Measurements from ENCODE around the gene SCFD2. TPM values are rescaled to one million over a fixed set of nuclear protein-coding genes. Genes with fewer than 3 reads are reported as not detected.

Gene SCFD2
- total and polyA plus RNA-seq, 7 donors: 5.8 to 13.3 (median 11.2) TPM

DNA sequence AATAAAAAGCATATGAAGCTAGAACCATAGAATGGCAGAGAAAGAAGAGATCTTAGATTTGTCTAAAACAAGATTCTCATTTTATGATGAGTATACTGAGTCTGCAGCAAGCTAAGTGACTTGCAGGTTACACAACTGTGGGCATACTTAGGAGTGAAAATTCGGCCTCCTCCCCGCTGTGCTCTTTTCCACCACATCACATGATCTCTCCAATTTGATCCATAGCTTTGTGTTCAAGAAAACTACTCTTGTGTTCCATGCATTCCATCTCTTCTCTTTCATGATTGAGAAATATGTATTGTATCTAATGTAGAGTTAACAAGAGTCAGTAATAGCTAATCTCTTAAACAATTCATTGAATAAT is 234.3 kb downstream of the SCFD2 start:
- ATAC-seq (no peak), DNase-seq (no peak)
- H3K4me1 ChIP-seq: peaks cover 21% of the 10 kb centered on the region
- H3K4me3 ChIP-seq: no peak overlapping the region
- intact Hi-C loops (cut with DNase I): no loop called here
- 82 to 100% (median 88%) methylated on average over 2 of the region's 2 CpGs for WGBS, 3 donors
- TF ChIP-seq, protein P1, sequence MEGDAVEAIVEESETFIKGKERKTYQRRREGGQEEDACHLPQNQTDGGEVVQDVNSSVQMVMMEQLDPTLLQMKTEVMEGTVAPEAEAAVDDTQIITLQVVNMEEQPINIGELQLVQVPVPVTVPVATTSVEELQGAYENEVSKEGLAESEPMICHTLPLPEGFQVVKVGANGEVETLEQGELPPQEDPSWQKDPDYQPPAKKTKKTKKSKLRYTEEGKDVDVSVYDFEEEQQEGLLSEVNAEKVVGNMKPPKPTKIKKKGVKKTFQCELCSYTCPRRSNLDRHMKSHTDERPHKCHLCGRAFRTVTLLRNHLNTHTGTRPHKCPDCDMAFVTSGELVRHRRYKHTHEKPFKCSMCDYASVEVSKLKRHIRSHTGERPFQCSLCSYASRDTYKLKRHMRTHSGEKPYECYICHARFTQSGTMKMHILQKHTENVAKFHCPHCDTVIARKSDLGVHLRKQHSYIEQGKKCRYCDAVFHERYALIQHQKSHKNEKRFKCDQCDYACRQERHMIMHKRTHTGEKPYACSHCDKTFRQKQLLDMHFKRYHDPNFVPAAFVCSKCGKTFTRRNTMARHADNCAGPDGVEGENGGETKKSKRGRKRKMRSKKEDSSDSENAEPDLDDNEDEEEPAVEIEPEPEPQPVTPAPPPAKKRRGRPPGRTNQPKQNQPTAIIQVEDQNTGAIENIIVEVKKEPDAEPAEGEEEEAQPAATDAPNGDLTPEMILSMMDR (IDR thresholded peaks at IDR 0.05): no peak
- no peak overlapping the region for H3K27ac ChIP-seq
- no peaks in the 10 kb centered on the region for H3K9me3 ChIP-seq
- no peaks in the 10 kb centered on the region for H3K36me3 ChIP-seq (ENCODE audit: insufficient read depth in 1 of 2, low read depth in 1 of 2)
- H3K27me3 ChIP-seq (ENCODE audit: insufficient read depth in 3 of 3, low read length in 2 of 3): no peaks in the 10 kb centered on the region

DNA sequence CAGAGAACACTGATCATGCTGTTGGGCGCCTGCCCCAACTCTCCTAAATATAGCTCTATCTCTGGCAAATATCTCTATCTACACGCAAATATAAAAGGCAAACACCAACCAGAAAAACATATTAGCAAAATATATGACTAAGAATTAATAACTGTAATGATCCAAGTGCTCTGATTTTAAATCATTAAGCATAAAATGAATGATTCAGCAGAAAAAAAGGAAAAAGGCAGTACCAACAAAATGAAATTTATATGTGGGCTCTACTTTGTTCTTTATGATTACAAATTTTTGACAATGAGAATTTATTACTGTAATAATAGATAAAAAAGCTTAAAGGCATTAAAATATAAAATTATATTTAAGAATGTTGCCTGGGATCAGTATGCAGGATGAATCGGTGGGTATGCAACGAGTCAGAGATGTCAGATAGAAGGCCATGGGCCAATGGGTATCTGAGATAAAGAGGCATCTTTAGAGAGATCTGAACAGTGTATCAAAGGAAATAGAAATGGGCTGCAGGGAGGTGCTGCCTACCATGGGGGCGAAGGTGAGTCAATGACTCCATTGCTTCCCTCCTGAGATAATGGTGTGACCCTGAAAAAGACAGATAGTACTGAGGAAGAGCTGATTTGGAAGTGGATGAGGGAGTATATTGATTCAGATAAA is 234.8 kb downstream of the SCFD2 start:
- Histone ChIP-seq H3K4me3 (no peak overlapping the region), H3K36me3 (ENCODE audit: insufficient read depth in 1 of 2, low read depth in 1 of 2) (no peaks in the 10 kb centered on the region), H3K9me3 (no peaks in the 10 kb centered on the region), H3K4me1 (peaks cover 21% of the 10 kb centered on the region), H3K27ac (no peak overlapping the region), H3K27me3 (ENCODE audit: insufficient read depth in 3 of 3, low read length in 2 of 3) (no peaks in the 10 kb centered on the region)
- intact Hi-C loops (cut with DNase I): no loop called here
- WGBS, 3 donors: 73 to 83% (median 74%) methylated on average over 5 of the region's 5 CpGs
- ATAC-seq (no peak), DNase-seq (no peak)
- TF ChIP-seq, protein P1 (IDR thresholded peaks at IDR 0.05): no peak

DNA sequence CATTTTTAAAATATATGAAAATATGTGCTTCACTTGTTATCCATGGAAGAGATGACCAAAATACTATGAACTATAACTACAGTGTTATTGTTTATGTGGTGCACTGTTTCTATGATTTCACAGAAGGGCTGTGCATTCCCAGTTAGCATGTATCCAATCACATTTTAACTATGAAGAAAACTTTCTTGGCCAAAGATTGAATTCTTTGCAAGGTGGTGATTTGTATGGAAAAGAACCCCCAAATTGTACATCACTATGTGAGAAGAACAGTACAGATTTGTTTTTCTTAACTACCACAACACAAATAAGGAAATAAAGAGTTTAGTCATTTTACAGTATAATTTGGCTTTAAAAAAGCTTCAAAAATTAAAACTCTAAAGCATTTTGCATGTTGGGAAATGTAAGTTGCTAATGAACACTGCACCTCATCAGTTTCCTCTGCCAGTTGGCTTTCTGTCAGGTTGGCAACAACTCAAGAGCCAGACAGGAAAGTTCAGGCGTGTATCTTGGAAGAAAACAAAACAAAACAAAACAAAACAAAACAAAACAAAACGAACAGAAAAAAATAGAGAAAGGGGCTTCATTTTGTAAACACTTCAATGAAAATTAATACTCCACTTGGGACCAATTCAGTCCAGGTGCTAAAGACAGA is 237.0 kb downstream of the SCFD2 start:
- intact Hi-C loops (cut with DNase I): no loop called here
- no peaks in the 10 kb centered on the region for H3K36me3 ChIP-seq (ENCODE audit: insufficient read depth in 1 of 2, low read depth in 1 of 2)
- no peak overlapping the region for H3K27ac ChIP-seq
- TF ChIP-seq, protein P1 (IDR thresholded peaks at IDR 0.05): no peak
- H3K27me3 ChIP-seq (ENCODE audit: insufficient read depth in 3 of 3, low read length in 2 of 3): no peaks in the 10 kb centered on the region
- H3K4me1 ChIP-seq: peaks cover 21% of the 10 kb centered on the region
- WGBS, 3 donors: 1 to 8% (median 4%) methylated on average over 2 of the region's 2 CpGs
- no peak for ATAC-seq
- no peak overlapping the region for H3K4me3 ChIP-seq
- DNase-seq: peak in 1 of 2 donors; percentile 26
- no peaks in the 10 kb centered on the region for H3K9me3 ChIP-seq

DNA sequence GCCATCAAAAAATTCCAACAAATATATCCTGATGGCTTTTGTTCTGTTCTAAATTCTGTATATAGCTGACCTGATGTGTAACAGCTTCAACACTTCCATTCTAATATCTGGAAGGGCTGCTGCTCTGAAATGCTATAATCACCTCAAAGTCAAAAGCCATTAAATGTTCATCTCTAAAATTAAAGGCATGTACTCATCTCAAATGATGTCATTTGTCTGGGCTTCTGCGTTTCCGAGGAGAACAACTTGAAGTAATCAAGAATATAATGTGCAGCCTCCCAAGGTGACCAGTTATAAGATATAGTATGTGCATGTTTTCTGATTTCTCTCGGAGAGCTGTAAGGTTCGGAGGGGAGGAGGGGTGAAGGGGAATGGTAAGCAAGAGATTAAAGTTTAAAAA is 237.6 kb downstream of the SCFD2 start:
- intact Hi-C loops (cut with DNase I): no loop called here
- Histone ChIP-seq H3K27ac (no peak overlapping the region), H3K4me1 (peaks cover 21% of the 10 kb centered on the region), H3K27me3 (ENCODE audit: insufficient read depth in 3 of 3, low read length in 2 of 3) (no peaks in the 10 kb centered on the region), H3K36me3 (ENCODE audit: insufficient read depth in 1 of 2, low read depth in 1 of 2) (no peaks in the 10 kb centered on the region), H3K4me3 (no peak overlapping the region), H3K9me3 (no peaks in the 10 kb centered on the region)
- no peak for ATAC-seq
- TF ChIP-seq, protein P1 (IDR thresholded peaks at IDR 0.05): no peak
- 64 to 65% (median 64%) methylated on average over 4 of the region's 4 CpGs for WGBS, 3 donors
- DNase-seq: no peak
